ENCODE results near the gene MRPS21. TPM values are rescaled to one million over a fixed set of nuclear protein-coding genes. Genes with fewer than 3 reads are reported as not detected.
"Not testable (repeated sequence)": the region's sequence is repeated elsewhere in the genome, so short reads cannot be mapped to it uniquely, and the experiment has no call there.

Gene MRPS21
- total RNA-seq, 6 experiments from 2014 or later, result 67.1 to 93.1 (median 85.2) TPM

DNA sequence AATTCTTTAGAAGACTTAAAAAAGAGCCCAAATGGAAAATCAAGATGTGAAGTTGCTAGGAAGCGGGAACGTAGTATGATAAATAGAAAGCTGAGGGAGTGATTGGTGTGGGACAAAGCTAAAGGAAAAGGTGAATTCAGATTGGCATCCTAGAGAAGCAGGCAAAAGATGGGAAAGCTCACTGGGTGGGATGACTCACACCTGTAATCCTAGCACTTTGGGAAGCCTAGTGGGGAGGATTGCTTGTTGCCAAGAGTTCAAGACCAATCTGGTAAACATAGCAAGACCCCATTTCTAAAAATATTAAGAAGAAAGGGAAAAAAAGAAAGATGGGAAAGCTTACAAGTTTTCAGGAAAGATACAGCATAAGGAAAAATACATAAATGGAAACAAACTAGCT, 1.8 kb downstream of the MRPS21 start:
- DNase-seq, result no peak
- TF ChIP-seq, protein P1, sequence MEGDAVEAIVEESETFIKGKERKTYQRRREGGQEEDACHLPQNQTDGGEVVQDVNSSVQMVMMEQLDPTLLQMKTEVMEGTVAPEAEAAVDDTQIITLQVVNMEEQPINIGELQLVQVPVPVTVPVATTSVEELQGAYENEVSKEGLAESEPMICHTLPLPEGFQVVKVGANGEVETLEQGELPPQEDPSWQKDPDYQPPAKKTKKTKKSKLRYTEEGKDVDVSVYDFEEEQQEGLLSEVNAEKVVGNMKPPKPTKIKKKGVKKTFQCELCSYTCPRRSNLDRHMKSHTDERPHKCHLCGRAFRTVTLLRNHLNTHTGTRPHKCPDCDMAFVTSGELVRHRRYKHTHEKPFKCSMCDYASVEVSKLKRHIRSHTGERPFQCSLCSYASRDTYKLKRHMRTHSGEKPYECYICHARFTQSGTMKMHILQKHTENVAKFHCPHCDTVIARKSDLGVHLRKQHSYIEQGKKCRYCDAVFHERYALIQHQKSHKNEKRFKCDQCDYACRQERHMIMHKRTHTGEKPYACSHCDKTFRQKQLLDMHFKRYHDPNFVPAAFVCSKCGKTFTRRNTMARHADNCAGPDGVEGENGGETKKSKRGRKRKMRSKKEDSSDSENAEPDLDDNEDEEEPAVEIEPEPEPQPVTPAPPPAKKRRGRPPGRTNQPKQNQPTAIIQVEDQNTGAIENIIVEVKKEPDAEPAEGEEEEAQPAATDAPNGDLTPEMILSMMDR (IDR thresholded peaks at IDR 0.05), result no peak
- Mint-ChIP-seq H3K27ac (peak overlapping the region; percentile 64), H3K9me3 (no peaks in the 10 kb centered on the region), H3K27me3 (ENCODE audit: insufficient read depth) (peaks cover 1% of the 10 kb centered on the region), H3K4me1 (ENCODE audit: low read depth) (peaks cover 29% of the 10 kb centered on the region), H3K4me3 (peak overlapping the region; percentile 4; the same call in 1 of the 2 replicates), H3K36me3 (ENCODE audit: low read depth) (peaks cover 25% of the 10 kb centered on the region)

DNA sequence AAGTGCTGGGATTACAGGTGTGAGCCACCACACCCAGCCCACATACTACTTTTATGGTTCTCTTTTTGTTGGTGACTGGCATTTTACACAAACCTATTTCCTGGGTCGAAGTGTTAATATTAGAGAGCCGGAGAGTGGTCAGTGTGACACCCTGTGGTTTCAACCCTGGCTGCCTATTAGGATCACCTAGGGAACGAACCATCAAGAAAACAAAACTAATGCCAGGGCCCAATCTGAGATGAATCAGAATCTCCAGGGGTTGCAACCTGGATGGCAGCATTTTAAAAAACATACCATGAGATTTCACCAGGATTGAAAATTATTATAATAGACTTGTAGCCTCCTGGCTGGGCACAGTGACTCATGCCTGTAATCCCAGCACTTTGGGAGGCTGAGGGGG, 6.1 kb downstream of the MRPS21 start:
- Mint-ChIP-seq H3K4me1 (ENCODE audit: low read depth) (peaks cover 14% of the 10 kb centered on the region), H3K4me3 (no peak overlapping the region), H3K27ac (no peak overlapping the region), H3K36me3 (ENCODE audit: low read depth) (peaks cover 39% of the 10 kb centered on the region), H3K9me3 (no peaks in the 10 kb centered on the region), H3K27me3 (ENCODE audit: insufficient read depth) (peaks cover 1% of the 10 kb centered on the region; the same call in 1 of the 2 replicates)
- no peak for DNase-seq
- TF ChIP-seq, protein P1 (IDR thresholded peaks at IDR 0.05), result no peak

DNA sequence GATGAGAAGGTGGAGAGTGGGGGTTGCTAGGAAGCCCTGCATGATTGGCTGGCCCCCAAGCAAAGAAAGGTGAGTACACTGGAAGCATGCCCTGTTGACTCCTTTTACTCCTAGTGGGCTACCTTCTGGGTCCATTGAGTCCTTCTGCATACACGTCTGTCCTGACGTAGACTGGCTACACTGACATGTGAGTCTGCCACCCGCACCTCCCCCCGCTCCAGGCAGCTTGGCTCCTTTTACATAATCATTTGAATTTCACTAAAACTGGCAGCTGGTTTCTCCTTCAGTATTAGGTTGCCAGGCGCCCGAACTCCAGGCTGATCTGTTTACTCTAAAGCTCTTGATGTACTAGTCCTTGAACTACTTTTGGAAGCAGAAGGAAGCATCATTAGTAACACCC, 8.7 kb downstream of the MRPS21 start:
- Mint-ChIP-seq H3K9me3 (no peaks in the 10 kb centered on the region), H3K27me3 (ENCODE audit: insufficient read depth) (peaks cover 1% of the 10 kb centered on the region; the same call in 1 of the 2 replicates), H3K36me3 (ENCODE audit: low read depth) (peaks cover 29% of the 10 kb centered on the region), H3K4me3 (no peak overlapping the region), H3K27ac (no peak overlapping the region), H3K4me1 (ENCODE audit: low read depth) (no peaks in the 10 kb centered on the region)
- TF ChIP-seq, protein P1 (IDR thresholded peaks at IDR 0.05), result no peak
- no peak for DNase-seq

DNA sequence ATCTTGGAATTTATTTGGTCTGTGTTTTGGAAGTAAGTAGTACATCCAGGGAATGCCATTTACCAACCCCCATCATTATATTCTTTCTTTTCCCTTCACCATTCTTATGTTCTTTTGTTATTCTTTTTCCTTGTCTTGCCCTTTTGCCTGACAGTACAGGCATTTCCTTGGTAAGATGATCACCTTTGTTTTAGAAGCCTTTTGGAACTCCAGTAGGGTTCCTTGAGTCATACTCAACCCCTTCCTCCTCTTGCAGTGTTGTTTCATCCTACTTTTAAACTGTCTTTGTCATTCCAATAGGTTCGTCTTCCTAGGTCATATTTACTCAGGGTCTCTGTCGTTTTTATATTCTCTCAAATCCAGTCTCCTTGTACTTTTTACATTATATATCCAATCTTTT, 9.2 kb downstream of the MRPS21 start:
- TF ChIP-seq, protein P1 (IDR thresholded peaks at IDR 0.05), result no peak
- no peaks in the 10 kb centered on the region for H3K4me1 Mint-ChIP-seq (ENCODE audit: low read depth)
- no peak overlapping the region for H3K4me3 Mint-ChIP-seq
- DNase-seq, result no peak
- peaks cover 1% of the 10 kb centered on the region; the same call in 1 of the 2 replicates for H3K27me3 Mint-ChIP-seq (ENCODE audit: insufficient read depth)
- H3K9me3 Mint-ChIP-seq, result no peaks in the 10 kb centered on the region
- peak overlapping the region; percentile 12; the same call in 1 of the 2 replicates for H3K27ac Mint-ChIP-seq
- H3K36me3 Mint-ChIP-seq (ENCODE audit: low read depth), result peaks cover 33% of the 10 kb centered on the region

DNA sequence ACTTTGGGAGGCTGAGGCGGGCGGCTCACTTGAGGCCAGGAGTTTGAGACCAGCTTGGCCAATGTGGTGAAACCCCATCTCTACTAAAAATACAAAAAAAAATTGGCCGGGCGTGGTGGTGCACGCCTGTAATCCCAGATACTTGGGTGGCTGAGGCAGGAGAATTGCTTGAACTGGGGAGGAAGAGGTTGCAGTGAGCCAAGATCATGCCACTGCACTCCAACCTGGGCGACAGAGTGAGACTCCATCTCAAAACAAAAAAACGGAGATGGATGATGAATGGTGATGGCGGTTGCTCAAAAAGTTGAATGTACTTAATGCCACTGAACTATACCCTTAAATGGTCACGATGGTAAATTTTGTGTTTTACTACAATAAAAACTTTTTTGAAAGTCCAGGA, 14.9 kb downstream of the MRPS21 start:
- not testable (repeated sequence) for H3K4me3 Mint-ChIP-seq; H3K27me3 Mint-ChIP-seq (ENCODE audit: insufficient read depth); H3K27ac Mint-ChIP-seq; H3K9me3 Mint-ChIP-seq; DNase-seq; H3K4me1 Mint-ChIP-seq (ENCODE audit: low read depth)
- H3K36me3 Mint-ChIP-seq (ENCODE audit: low read depth), result peaks cover 25% of the 10 kb centered on the region

- H3K4me1 Mint-ChIP-seq (ENCODE audit: low read depth), result no peaks in the 10 kb centered on the region
- peaks cover 23% of the 10 kb centered on the region for H3K36me3 Mint-ChIP-seq (ENCODE audit: low read depth)
- TF ChIP-seq, protein P1 (IDR thresholded peaks at IDR 0.05), result no peak
- DNase-seq, result no peak
- no peak overlapping the region for H3K27ac Mint-ChIP-seq
- H3K4me3 Mint-ChIP-seq, result no peak overlapping the region
- H3K9me3 Mint-ChIP-seq, result no peaks in the 10 kb centered on the region
- no peaks in the 10 kb centered on the region for H3K27me3 Mint-ChIP-seq (ENCODE audit: insufficient read depth)
Observed at GRCh38 chr1:150309758-150310508, 16.3 kb downstream of the MRPS21 start.
